Measurements from ENCODE around the gene ABI3.

DNA sequence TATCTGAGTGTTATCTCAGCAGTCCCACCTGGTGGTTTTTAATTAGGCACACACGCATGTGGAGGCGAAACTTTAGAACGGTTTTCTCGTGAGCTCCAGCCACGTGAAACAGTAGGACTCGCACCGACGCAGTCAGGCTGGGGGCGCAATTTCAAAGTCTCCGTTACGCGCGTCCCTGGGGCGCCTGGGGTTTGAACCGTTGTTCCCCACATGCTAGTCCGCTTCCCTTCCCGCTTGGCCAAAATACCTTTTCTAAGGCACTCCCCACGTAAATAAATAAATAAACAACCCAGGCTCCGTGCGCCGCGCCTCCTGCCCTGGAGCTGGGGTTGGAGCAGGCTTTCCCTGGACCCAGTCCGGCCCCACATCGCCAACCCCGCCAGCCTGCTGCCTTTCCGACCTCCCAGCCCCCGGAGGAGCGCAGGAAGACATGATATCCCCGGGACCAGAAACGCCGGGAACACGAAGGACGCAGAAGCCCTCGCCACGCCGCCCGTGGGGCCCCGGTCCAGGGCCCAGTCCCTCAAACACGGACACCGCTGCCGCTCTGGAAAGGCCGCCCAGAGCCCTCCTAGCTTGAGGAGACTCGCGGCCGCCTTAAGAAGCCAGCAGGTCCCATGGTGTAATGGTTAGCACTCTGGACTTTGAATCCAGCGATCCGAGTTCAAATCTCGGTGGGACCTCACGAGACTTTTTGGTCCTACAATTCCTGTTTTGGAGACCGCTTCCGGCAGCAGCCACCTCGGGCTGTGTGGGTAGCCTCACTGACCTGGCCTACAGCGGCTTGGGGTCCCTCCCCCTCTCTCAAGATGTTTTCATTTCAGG lies 18.4 kb upstream of the ABI3 start:
- peak; percentile 37 for TF ChIP-seq POLR2AphosphoS5 (IDR thresholded peaks at IDR 0.05; ENCODE audit: low read depth, low read length)
- TF ChIP-seq, protein P1, sequence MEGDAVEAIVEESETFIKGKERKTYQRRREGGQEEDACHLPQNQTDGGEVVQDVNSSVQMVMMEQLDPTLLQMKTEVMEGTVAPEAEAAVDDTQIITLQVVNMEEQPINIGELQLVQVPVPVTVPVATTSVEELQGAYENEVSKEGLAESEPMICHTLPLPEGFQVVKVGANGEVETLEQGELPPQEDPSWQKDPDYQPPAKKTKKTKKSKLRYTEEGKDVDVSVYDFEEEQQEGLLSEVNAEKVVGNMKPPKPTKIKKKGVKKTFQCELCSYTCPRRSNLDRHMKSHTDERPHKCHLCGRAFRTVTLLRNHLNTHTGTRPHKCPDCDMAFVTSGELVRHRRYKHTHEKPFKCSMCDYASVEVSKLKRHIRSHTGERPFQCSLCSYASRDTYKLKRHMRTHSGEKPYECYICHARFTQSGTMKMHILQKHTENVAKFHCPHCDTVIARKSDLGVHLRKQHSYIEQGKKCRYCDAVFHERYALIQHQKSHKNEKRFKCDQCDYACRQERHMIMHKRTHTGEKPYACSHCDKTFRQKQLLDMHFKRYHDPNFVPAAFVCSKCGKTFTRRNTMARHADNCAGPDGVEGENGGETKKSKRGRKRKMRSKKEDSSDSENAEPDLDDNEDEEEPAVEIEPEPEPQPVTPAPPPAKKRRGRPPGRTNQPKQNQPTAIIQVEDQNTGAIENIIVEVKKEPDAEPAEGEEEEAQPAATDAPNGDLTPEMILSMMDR (IDR thresholded peaks at IDR 0.05) = no peak; the same call in 1 of the 2 replicates
- TF ChIP-seq, protein P2, sequence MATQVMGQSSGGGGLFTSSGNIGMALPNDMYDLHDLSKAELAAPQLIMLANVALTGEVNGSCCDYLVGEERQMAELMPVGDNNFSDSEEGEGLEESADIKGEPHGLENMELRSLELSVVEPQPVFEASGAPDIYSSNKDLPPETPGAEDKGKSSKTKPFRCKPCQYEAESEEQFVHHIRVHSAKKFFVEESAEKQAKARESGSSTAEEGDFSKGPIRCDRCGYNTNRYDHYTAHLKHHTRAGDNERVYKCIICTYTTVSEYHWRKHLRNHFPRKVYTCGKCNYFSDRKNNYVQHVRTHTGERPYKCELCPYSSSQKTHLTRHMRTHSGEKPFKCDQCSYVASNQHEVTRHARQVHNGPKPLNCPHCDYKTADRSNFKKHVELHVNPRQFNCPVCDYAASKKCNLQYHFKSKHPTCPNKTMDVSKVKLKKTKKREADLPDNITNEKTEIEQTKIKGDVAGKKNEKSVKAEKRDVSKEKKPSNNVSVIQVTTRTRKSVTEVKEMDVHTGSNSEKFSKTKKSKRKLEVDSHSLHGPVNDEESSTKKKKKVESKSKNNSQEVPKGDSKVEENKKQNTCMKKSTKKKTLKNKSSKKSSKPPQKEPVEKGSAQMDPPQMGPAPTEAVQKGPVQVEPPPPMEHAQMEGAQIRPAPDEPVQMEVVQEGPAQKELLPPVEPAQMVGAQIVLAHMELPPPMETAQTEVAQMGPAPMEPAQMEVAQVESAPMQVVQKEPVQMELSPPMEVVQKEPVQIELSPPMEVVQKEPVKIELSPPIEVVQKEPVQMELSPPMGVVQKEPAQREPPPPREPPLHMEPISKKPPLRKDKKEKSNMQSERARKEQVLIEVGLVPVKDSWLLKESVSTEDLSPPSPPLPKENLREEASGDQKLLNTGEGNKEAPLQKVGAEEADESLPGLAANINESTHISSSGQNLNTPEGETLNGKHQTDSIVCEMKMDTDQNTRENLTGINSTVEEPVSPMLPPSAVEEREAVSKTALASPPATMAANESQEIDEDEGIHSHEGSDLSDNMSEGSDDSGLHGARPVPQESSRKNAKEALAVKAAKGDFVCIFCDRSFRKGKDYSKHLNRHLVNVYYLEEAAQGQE (IDR thresholded peaks at IDR 0.05; ENCODE audit: insufficient read depth in 1 of 2, low read depth in 2 of 2, low read length in 1 of 2) = 0 out of 4 replicates have a peak, but pooled peaks of 1 of the 2 experiments have one; percentile 50

All from Panc1 (cell line).